HEK293 (cell line): ENCODE data around the gene FAM163A.

Experiments used
- CTCF ChIP-seq: fragments of 450-650 bp; formaldehyde crosslinking; IDR thresholded peaks from 2 replicates; pipeline ENCODE4 v1.5.1; 2016; ENCODE audit warnings: missing biosample characterization, missing genetic modification characterization
- ELK4 ChIP-seq: IDR thresholded peaks from 2 replicates; pipeline ENCODE4 v1.6.1; 2011; ENCODE audit warnings: mild to moderate bottlenecking, low read depth, low read length, borderline replicate concordance
- MZF1 ChIP-seq: fragments of 450-650 bp; formaldehyde crosslinking; IDR thresholded peaks from 2 replicates; pipeline ENCODE4 v1.5.1; 2017; ENCODE audit warnings: missing biosample characterization, missing genetic modification characterization, borderline replicate concordance
- RBAK ChIP-seq: fragments of 450-650 bp; formaldehyde crosslinking; IDR thresholded peaks from 2 replicates; pipeline ENCODE4 v1.5.1; 2016; ENCODE audit warnings: missing biosample characterization, missing genetic modification characterization
- REST ChIP-seq: fragments of 450-650 bp; formaldehyde crosslinking; IDR thresholded peaks from 2 replicates; pipeline ENCODE4 v1.5.1; 2016; ENCODE audit warnings: missing biosample characterization, missing genetic modification characterization
- SETDB1 ChIP-seq: IDR thresholded peaks from one replicate; pipeline ENCODE4 v1.6.1; 2017; ENCODE audit warnings: mild to moderate bottlenecking, low read length, moderate library complexity, mixed read lengths; ENCODE audit not compliant: insufficient read length
- ZBTB26 ChIP-seq: fragments of 450-650 bp; formaldehyde crosslinking; optimal IDR thresholded peaks from 2 replicates; pipeline ENCODE3; 2016; ENCODE audit warnings: missing biosample characterization, mild to moderate bottlenecking, missing genetic modification characterization
- ZBTB7A ChIP-seq: fragments of 450-650 bp; formaldehyde crosslinking; IDR thresholded peaks from 2 replicates; pipeline ENCODE4 v1.5.1; 2016; ENCODE audit warnings: low read depth, missing biosample characterization, missing genetic modification characterization
- ZNF114 ChIP-seq: fragments of 450-650 bp; formaldehyde crosslinking; IDR thresholded peaks from 2 replicates; pipeline ENCODE4 v1.5.0; 2017; ENCODE audit warnings: missing biosample characterization, missing genetic modification characterization
- ZNF146 ChIP-seq: fragments of 450-650 bp; formaldehyde crosslinking; IDR thresholded peaks from 2 replicates; pipeline ENCODE4 v1.5.1; 2016; ENCODE audit warnings: missing biosample characterization, missing genetic modification characterization
- ZNF184 ChIP-seq: fragments of 450-650 bp; IDR thresholded peaks from 2 replicates; pipeline ENCODE4 v1.5.1; 2018; ENCODE audit warnings: missing biosample characterization, mild to moderate bottlenecking, missing genetic modification characterization
- ZNF707 ChIP-seq: fragments of 450-650 bp; formaldehyde crosslinking; IDR thresholded peaks from 2 replicates; pipeline ENCODE4 v1.5.1; 2016; ENCODE audit warnings: missing biosample characterization, missing genetic modification characterization
- ZNF785 ChIP-seq: fragments of 450-650 bp; formaldehyde crosslinking; IDR thresholded peaks from 2 replicates; pipeline ENCODE4 v1.5.1; 2016; ENCODE audit warnings: missing biosample characterization, missing genetic modification characterization

GRCh38 chr1:179798213-179798863 is 55.2 kb downstream of the FAM163A start:
- TF ChIP-seq SETDB1 = no peak
- TF ChIP-seq ELK4 = no peak
- TF ChIP-seq ZNF184 (tag by site-specific recombination) = no peak
- TF ChIP-seq ZNF146 = no peak
- TF ChIP-seq ZNF785 (tag by site-specific recombination) = no peak
- no peak for TF ChIP-seq RBAK (tag by site-specific recombination)
- TF ChIP-seq CTCF (tag by site-specific recombination) = no peak
- TF ChIP-seq ZBTB7A (tag by site-specific recombination) = no peak
- no peak for TF ChIP-seq REST (tag by site-specific recombination)
- TF ChIP-seq MZF1 (tag by site-specific recombination) = no peak
- no peak for TF ChIP-seq ZNF114 (tag by site-specific recombination)
- no peak for TF ChIP-seq ZNF707 (tag by site-specific recombination)
- TF ChIP-seq ZBTB26 (tag by site-specific recombination) = no peak
